Retinal pigment epithelial cell (primary cell): ENCODE results near the gene XRN2.

ENCODE experiments used
- DNase-seq: peaks from one replicate; pipeline ENCODE4 v3.0.0-alpha.2; 2010; ENCODE audit warnings: low read depth
- H3K4me3 ChIP-seq: 2 replicates; pipeline ENCODE4 v1.5.1; 2011; ENCODE audit warnings: mild to moderate bottlenecking, low read length, control low read depth, moderate library complexity
- TF ChIP-seq, protein P1 (sequence below): conservative IDR thresholded peaks from 2 replicates; pipeline ENCODE4 v1.5.1; 2011; ENCODE audit warnings: low read depth, low read length, control low read depth, inconsistent platforms

XRN2 gene

DNA sequence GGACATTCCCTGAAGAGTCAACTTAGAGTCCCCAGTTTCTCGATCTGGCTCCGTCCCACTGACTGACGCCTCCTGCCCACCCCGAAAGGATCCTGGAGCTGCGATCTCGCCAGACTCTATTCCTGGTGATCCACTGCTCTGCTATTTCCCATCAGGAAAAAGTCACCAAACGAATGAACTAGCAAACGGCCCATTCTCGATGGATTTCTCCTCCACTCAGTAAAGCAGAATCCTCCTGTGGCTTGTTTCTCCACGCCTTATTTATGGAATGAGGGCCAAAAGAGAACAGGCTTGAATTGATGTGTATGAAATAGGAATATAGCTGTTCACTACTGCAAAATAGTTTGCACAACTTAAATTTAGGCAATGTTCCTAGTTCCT, 88.8 kb downstream of the XRN2 start:
- TF ChIP-seq, protein P1, sequence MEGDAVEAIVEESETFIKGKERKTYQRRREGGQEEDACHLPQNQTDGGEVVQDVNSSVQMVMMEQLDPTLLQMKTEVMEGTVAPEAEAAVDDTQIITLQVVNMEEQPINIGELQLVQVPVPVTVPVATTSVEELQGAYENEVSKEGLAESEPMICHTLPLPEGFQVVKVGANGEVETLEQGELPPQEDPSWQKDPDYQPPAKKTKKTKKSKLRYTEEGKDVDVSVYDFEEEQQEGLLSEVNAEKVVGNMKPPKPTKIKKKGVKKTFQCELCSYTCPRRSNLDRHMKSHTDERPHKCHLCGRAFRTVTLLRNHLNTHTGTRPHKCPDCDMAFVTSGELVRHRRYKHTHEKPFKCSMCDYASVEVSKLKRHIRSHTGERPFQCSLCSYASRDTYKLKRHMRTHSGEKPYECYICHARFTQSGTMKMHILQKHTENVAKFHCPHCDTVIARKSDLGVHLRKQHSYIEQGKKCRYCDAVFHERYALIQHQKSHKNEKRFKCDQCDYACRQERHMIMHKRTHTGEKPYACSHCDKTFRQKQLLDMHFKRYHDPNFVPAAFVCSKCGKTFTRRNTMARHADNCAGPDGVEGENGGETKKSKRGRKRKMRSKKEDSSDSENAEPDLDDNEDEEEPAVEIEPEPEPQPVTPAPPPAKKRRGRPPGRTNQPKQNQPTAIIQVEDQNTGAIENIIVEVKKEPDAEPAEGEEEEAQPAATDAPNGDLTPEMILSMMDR = no peak

GRCh38 chr20:21393166-21393565, 90.0 kb downstream of the XRN2 start:
- H3K4me3 ChIP-seq = no peak overlapping the region
- DNase-seq = no peak
- TF ChIP-seq, protein P1 = no peak

More for the DNA sequence above, 88.8 kb downstream of the XRN2 start:
- no peak for DNase-seq
- H3K4me3 ChIP-seq = no peak overlapping the region

DNA sequence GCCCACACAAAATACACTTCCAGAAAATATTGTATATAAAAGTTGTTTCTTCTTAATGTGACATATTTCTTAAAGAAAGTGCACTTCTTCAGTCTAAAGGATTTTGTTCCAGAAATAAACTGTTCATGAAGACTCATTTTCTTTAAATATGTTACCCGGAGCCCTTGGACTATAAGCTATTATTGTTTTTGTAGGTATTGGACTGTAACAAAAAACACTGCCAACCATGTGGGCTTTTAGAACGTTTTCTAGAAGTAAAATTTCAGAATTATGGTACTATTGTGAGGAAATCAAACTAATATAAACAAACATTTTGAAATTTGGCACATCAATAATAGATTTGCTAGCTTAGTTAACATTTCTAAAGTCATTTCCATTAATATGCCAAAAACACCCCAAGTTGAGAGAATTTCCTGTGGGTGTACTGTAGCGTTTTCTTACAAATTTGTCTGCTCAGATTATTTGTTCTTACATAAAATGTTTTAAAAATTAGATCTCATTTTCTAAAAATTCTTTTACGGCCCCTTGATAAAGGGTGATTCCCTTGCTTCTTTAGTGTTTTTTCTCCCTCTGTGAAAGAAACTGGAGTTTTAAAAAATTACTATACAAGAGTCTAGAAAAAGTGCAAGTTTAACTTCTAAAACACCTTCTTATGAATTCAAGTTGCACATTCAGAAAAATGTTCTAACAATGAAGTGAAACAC, 90.8 kb downstream of the XRN2 start:
- TF ChIP-seq, protein P1 = no peak
- no peak for DNase-seq
- H3K4me3 ChIP-seq = no peak overlapping the region

- TF ChIP-seq, protein P1 = no peak
- no peak for DNase-seq
- H3K4me3 ChIP-seq = no peak overlapping the region
These were observed 91.4 kb downstream of the XRN2 start for GRCh38 chr20:21394551-21394950.

GRCh38 chr20:21395051-21395665, 92.0 kb downstream of the XRN2 start:
- TF ChIP-seq, protein P1 = no peak
- no peak for DNase-seq
- no peak overlapping the region for H3K4me3 ChIP-seq

DNA sequence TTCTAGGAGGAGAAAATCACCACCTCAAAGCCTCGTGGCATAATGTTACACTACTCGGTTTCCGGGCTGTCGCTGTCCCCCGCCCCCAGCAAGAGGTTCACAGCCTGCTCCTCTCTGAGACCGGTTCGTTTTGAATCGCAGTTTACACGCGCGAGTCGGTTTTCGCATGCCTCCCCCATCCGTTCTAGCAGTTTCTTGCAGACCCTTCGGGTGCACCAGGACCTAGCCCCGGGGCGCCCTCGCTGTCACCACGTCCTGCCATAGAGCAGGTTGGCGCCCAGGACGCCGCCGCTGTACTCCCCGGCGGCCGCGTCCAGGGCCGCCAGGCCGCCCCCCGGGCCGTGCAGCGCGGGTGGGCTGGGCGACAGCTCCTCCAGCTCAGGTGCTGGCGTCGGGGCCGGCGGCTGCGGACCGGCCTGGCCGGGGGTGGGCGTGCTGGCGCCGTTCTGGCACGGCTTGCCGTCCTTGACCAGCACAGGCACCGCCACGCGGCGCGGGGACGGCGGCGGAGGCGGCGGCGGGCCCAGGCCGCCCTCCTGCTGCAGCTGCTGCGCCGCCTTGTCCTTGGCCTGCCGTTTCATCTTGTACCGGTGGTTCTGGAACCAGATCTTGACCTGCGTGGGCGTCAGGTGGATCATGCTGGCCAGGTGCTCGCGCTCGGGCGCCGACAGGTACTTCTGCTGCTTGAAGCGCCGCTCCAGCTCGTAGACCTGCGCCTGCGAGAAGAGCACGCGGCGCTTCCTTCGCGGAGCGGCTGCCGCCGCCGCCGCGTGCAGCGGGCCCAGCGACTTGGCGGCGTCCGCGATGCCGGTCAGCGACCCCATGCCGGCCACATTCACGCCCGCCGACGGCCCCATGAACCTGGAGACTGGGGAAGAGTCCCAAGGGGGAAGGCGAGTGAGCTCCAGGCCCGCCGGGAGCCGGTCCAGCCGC, 92.8 kb downstream of the XRN2 start:
- no peak for DNase-seq
- H3K4me3 ChIP-seq = no peak overlapping the region
- TF ChIP-seq, protein P1 = no peak
